Heart left ventricle (tissue), 13 donors: ENCODE results near the gene SCGB2B2.

ENCODE experiments used
- POLR2A ChIP-seq, 2 donors: fragments of 450-650 bp; IDR thresholded peaks; one replicate each; pipeline ENCODE4 v1.6.1; 2017; ENCODE audit warnings: antibody characterized with exemption in 2 of 2, mild to moderate bottlenecking in 2 of 2, moderate library complexity in 2 of 2
- TF ChIP-seq, protein P1 (sequence below), 12 donors: fragments of 200-600 bp; sonication (generic) in 4 of 12; IDR thresholded peaks; one replicate each; pipeline versions ENCODE4 v1.5.0 to v1.8.0; 2018 to 2022; ENCODE audit warnings: antibody characterized with exemption in 12 of 12, mild to moderate bottlenecking in 5 of 12
- donor health status: ischemic (EF 13 %, LVEDD 7.1; RV severe dilation, severe dysfunction).
- donor health status: DM: no; HTN: yes; CAD: no.
- donor health status: DM: no; HTN: no; CAD: no.
- donor health status: ischemic (EF 25% LVEDD 6.9; RV normal size, moderate dysfunction).
- donor health status: ischemic (EF 25% LVEDD 5.7; RV mildly dilated, moderate dysfunction).
- donor health status: ischemic (EF 35%, LVEDD 5.7; RV mildly dilated, moderate dysfunction).
- donor health status: nonischemic (EF 11% LVEDD 7.7; RV severe dilation, severe dysfunction).
- donor health status: DM: yes; HTN: yes; CAD: no.
- donor health status: PGD.
- donor health status: ischemic (EF 29% LVEDD 5.4; RV normal size, mild dysfunction).
- donor health status: nonischemic (EF 23%, LVEDD 6.1; RV moderate dilation, normal function).

DNA sequence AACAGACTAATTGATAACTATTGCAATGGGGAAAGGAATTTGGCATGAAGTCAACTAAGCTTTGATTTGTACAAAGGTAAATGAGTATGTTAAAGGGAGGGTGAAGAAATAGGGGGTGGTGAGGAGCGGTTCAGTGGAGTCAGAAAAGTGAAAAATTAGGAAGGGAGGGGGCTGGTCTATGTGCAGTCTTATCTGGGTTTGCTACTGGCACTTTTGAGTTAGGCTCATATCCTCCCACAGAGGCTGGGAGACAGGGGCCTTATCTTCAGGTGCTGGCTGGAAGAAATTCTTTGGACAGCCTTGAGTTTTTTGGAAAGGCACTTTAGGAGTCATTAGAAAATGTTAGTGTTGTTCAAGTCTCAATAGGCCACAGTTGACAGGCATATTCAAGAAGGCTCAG, 11.6 kb upstream of the SCGB2B2 start:
- TF ChIP-seq, protein P1, sequence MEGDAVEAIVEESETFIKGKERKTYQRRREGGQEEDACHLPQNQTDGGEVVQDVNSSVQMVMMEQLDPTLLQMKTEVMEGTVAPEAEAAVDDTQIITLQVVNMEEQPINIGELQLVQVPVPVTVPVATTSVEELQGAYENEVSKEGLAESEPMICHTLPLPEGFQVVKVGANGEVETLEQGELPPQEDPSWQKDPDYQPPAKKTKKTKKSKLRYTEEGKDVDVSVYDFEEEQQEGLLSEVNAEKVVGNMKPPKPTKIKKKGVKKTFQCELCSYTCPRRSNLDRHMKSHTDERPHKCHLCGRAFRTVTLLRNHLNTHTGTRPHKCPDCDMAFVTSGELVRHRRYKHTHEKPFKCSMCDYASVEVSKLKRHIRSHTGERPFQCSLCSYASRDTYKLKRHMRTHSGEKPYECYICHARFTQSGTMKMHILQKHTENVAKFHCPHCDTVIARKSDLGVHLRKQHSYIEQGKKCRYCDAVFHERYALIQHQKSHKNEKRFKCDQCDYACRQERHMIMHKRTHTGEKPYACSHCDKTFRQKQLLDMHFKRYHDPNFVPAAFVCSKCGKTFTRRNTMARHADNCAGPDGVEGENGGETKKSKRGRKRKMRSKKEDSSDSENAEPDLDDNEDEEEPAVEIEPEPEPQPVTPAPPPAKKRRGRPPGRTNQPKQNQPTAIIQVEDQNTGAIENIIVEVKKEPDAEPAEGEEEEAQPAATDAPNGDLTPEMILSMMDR (IDR thresholded peaks at IDR 0.05) = no peak
- TF ChIP-seq POLR2A (IDR thresholded peaks at IDR 0.05) = no peak
